Measurements from ENCODE around the gene RPL31.

DNA sequence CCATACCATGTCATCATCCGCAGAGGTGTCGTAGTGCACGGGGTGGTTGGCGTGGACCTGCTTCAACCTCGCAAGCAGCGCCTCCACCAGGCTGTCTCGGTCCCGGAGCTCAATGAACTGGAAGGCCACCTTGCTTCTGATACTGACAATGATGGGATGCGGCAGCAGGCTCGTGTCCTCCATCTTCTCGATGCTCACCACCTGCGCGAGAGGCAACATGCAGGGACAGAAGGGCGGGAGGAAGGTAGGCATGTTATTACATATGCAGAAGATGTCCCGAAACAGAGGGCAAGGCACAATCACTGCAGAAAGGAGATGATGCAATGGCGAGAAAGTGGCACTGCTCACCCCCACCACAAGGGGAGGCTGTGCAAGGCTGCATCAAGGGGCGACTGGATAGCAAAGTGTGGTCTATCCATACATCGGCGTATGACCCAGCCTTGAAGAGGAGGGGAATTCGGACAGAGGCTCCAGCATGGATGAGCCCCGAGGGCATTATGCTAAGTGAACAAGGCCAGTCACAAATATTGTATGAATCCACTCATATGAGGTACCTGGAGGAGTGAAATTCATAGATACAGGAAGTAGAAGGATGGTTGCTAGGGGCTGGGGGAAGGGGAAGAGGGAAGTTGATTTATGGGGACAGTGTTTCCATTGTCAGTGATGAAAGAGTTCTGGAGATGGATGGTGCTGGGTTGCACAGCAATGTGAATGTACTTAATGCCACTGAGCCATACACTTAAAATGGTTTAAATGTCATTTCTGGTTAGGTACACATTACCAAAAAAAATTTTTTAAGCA lies 36.6 kb downstream of the RPL31 start:
- TF ChIP-seq EZH2 (IDR thresholded peaks at IDR 0.05; ENCODE audit: borderline replicate concordance, low read depth, low read length) (no peak), ZNF12 (CRISPR knock-in tag; IDR thresholded peaks at IDR 0.05) (no peak), ZNF212 (CRISPR knock-in tag; IDR thresholded peaks at IDR 0.05) (no peak), GATA2 (CRISPR knock-in tag; IDR thresholded peaks at IDR 0.05) (no peak), ZNF232 (CRISPR knock-in tag; IDR thresholded peaks at IDR 0.05) (no peak), CTCF (IDR thresholded peaks at IDR 0.05 in 2 of 3, conservative IDR thresholded peaks at IDR 0.05 in 1 of 3; ENCODE audit: insufficient read depth in 2 of 3, low read depth in 1 of 3, low read length in 3 of 3) (peak; percentile 63 to 84 (median 66)), E2F6 (IDR thresholded peaks at IDR 0.05; ENCODE audit: borderline replicate concordance in 1 of 2, extremely low read depth in 1 of 2, insufficient read depth in 1 of 2, insufficient read length in 1 of 2, low read depth in 1 of 2, low read length in 1 of 2, poor library complexity in 1 of 2, severe bottlenecking in 1 of 2) (no peak), NR1H2 (CRISPR knock-in tag; IDR thresholded peaks at IDR 0.05) (no peak)
